Fibroblast of mammary gland (primary cell): ENCODE data around the gene F11.
A peak's percentile ranks its signal among the peaks of the same experiment; 100 is the strongest.

Experiments
- DNase-seq: peaks from one replicate; pipeline ENCODE4 v3.0.0-alpha.2; 2010; ENCODE audit warnings: low read depth
- H3K4me3 ChIP-seq: 2 replicates; pipeline ENCODE4 v1.5.1; 2011; ENCODE audit warnings: low read depth, mild to moderate bottlenecking, low read length, moderate library complexity; ENCODE audit not compliant: control insufficient read depth
- TF ChIP-seq, protein P1 (sequence below): conservative IDR thresholded peaks from 2 replicates; pipeline ENCODE4 v1.5.1; 2011; ENCODE audit warnings: low read depth, low read length, inconsistent platforms; ENCODE audit not compliant: control insufficient read depth, insufficient read depth

F11 gene

GRCh38 chr4:186285147-186285546 is 19.2 kb downstream of the F11 start:
- DNase-seq: no peak
- H3K4me3 ChIP-seq: no peak overlapping the region
- TF ChIP-seq, protein P1, sequence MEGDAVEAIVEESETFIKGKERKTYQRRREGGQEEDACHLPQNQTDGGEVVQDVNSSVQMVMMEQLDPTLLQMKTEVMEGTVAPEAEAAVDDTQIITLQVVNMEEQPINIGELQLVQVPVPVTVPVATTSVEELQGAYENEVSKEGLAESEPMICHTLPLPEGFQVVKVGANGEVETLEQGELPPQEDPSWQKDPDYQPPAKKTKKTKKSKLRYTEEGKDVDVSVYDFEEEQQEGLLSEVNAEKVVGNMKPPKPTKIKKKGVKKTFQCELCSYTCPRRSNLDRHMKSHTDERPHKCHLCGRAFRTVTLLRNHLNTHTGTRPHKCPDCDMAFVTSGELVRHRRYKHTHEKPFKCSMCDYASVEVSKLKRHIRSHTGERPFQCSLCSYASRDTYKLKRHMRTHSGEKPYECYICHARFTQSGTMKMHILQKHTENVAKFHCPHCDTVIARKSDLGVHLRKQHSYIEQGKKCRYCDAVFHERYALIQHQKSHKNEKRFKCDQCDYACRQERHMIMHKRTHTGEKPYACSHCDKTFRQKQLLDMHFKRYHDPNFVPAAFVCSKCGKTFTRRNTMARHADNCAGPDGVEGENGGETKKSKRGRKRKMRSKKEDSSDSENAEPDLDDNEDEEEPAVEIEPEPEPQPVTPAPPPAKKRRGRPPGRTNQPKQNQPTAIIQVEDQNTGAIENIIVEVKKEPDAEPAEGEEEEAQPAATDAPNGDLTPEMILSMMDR: no peak

- H3K4me3 ChIP-seq: no peak overlapping the region
- TF ChIP-seq, protein P1: no peak
- no peak for DNase-seq
Observed at GRCh38 chr4:186286581-186286980, 20.6 kb downstream of the F11 start.

DNA sequence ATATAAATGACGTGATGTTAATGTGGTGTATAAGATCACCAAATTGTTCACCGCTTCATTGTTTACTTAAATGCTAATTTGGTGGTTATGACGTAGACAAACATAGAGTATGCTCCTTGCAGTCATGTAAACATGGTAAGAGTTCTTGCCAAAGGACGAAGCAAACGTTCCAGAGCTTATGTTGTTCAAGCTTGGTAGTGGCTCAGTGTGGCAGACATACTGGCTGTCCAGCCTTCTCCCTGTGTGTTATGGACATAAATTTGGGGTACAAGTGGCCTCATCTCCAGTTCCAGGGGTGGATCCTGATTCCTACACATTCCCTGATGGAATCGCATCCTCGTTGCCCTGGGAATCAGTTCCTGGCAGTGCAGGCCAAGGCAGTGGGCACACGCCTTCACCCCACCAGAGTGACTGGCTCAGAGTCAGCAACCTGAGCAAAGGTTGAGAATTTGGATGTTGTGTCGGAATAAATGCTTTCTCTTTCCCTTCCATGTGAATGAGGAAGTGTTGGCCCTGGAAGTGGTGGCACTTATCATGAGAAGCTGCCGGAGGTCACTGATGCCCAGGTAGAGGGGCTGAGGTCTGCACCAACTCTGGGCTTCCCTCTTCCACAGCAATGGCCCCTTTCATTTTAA is 25.4 kb downstream of the F11 start:
- DNase-seq: no peak
- no peak overlapping the region for H3K4me3 ChIP-seq
- TF ChIP-seq, protein P1: no peak

- no peak overlapping the region for H3K4me3 ChIP-seq
- TF ChIP-seq, protein P1: no peak
- DNase-seq: no peak
Observed at GRCh38 chr4:186294160-186294559, 28.2 kb downstream of the F11 start.

DNA sequence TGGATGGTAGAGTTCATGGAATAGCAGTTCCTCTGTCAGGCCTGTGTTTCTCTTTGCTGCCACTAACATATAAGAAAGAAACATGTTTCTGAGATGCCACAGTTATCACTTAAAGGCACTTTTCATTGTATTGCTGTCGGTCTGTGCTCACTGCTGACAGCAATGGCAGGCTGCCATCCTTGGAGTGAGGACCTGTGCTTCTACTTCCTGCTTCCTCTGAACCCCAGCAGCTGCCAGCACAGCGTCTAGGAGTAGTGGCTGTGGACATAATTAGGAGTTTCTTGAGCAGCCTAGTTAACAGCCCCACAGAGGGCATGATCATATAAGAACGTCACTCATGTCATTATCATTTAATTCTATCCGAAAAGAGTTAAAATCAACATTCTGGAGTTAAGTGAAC is 30.5 kb downstream of the F11 start:
- no peak overlapping the region for H3K4me3 ChIP-seq
- TF ChIP-seq, protein P1: no peak
- DNase-seq: no peak

DNA sequence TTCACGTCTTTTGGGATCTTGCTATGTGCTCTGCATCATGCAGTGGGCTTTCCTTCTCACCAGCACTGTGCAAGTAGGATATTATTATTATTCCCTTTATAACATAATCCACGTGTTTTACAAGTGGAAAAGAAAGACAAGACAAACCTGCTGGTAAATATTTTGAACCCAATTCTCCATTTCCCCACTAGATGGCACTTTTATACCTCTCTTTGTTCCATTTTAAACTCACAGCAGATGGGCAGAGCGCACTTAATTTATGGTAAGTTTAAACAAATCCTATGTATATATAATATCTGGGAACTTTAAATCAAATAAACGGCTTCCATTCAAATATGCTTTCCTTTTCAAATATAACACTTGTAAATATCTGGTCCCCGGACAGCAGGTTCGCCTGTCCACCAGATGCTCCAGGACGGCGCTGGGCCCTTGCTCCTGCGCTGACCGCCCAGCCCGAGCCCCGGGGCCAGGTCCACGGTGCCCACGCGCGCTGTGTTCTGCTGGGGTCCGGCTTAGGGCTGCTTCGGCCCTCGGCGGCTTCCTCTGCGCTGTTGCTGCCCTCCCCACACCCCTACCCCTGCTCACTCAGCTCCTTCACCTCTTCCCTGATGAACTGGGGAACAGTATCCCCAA is 31.1 kb downstream of the F11 start:
- no peak overlapping the region for H3K4me3 ChIP-seq
- DNase-seq: peak; percentile 62
- TF ChIP-seq, protein P1: peak; percentile 68
